SK-N-SH (cell line): ENCODE results near the gene CCS. TPM values are rescaled to one million over a fixed set of nuclear protein-coding genes. Genes with fewer than 3 reads are reported as not detected.

Experiments used
- CTCF ChIA-PET: fragments of 300-600, 350-600 bp; formaldehyde crosslinking; extraction: SDS; loops from one replicate; lab custom pipeline; 2021; lab: Yijun Ruan, JAX
- POLR2A ChIA-PET: fragments of 350-600 bp; sonication (Branson Sonifier 250); formaldehyde crosslinking; extraction: SDS; loops from one replicate; lab custom pipeline; 2020; ENCODE audit warnings: antibody characterized with exemption, inconsistent platforms; lab: Yijun Ruan, JAX
- DNase-seq: peaks from one replicate; pipeline ENCODE4 v3.0.0; 2012
- H2AFZ ChIP-seq: fragments of 200-600 bp; sonication (generic); 2 replicates; pipeline ENCODE4 v1.8.1; 2016; ENCODE audit warnings: antibody characterized with exemption, mild to moderate bottlenecking, low read depth
- H3F3A ChIP-seq: fragments of 200-600 bp; sonication (generic); replicated peaks from 2 replicates; pipeline ENCODE3; 2016; ENCODE audit warnings: antibody characterized with exemption, mild to moderate bottlenecking; ENCODE audit not compliant: insufficient read depth
- H3K27ac ChIP-seq, 2 experiments: fragments of 200-500 bp in 1 of 2; fragments of 200-600 bp in 1 of 2; sonication (Bioruptor generic) in 1 of 2; sonication (generic), shearing (Covaris generic) in 1 of 2; 2 replicates each; pipeline versions ENCODE4 v1.5.1 to v1.6.1; 2014 to 2016; ENCODE audit warnings: low read depth in 2 of 2, inconsistent platforms in 1 of 2, low read length in 1 of 2, mild to moderate bottlenecking in 1 of 2, mixed read lengths in 1 of 2
- H3K27me3 ChIP-seq: fragments of 200-600 bp; sonication (generic), shearing (Covaris generic); 2 replicates; pipeline ENCODE4 v1.6.1; 2016; ENCODE audit warnings: mixed run types; ENCODE audit not compliant: insufficient read depth
- H3K36me3 ChIP-seq, 2 experiments: fragments of 200-500 bp in 1 of 2; fragments of 200-600 bp in 1 of 2; sonication (Bioruptor generic) in 1 of 2; sonication (generic) in 1 of 2; replicated peaks in 1 of 2; 2 replicates each; pipeline versions ENCODE3 to v1.5.1; 2014 to 2016; ENCODE audit warnings: low read length in 1 of 2, mild to moderate bottlenecking in 1 of 2; ENCODE audit not compliant: insufficient read depth in 2 of 2, control insufficient read depth in 1 of 2
- H3K4me1 ChIP-seq, 2 experiments: fragments of 200-500 bp in 1 of 2; fragments of 200-600 bp in 1 of 2; sonication (Bioruptor generic) in 1 of 2; sonication (generic), shearing (Covaris generic) in 1 of 2; 2 replicates each; pipeline versions ENCODE4 v1.5.1 to v1.6.1; 2014 to 2016; ENCODE audit warnings: low read depth in 1 of 2, low read length in 1 of 2, mixed run types in 1 of 2; ENCODE audit not compliant: insufficient read depth in 2 of 2, control insufficient read depth in 1 of 2
- H3K4me2 ChIP-seq: fragments of 200-600 bp; sonication (generic), shearing (Covaris generic); 2 replicates; pipeline ENCODE4 v1.6.1; 2017; ENCODE audit warnings: mixed run types
- H3K4me3 ChIP-seq, 2 experiments: fragments of 200-500 bp in 1 of 2; fragments of 200-600 bp in 1 of 2; sonication (Bioruptor generic) in 1 of 2; sonication (generic), shearing (Covaris generic) in 1 of 2; 2 replicates each; pipeline versions ENCODE4 v1.5.1 to v1.8.1; 2014 to 2016; ENCODE audit warnings: low read depth in 2 of 2, inconsistent platforms in 1 of 2, low read length in 1 of 2, mild to moderate bottlenecking in 1 of 2, mixed read lengths in 1 of 2, moderate library complexity in 1 of 2
- H3K79me2 ChIP-seq: fragments of 200-600 bp; sonication (generic); 2 replicates; pipeline ENCODE4 v1.8.1; 2017; ENCODE audit warnings: mild to moderate bottlenecking; ENCODE audit not compliant: insufficient read depth
- H3K9ac ChIP-seq: fragments of 200-600 bp; sonication (generic); 2 replicates; pipeline ENCODE4 v1.6.1; 2017; ENCODE audit warnings: mixed run types
- H3K9me2 ChIP-seq: fragments of 200-600 bp; sonication (generic); 2 replicates; pipeline ENCODE4 v1.6.1; 2017; ENCODE audit warnings: mixed run types
- H3K9me3 ChIP-seq: fragments of 200-600 bp; sonication (generic); 2 replicates; pipeline ENCODE4 v1.6.1; 2017; ENCODE audit warnings: mixed run types, mild to moderate bottlenecking, moderate library complexity
- H4K20me1 ChIP-seq: fragments of 200-600 bp; sonication (generic); 2 replicates; pipeline ENCODE4 v1.6.1; 2017; ENCODE audit warnings: mild to moderate bottlenecking, mixed run types; ENCODE audit not compliant: insufficient read depth
- CHD2 ChIP-seq: fragments of 150-350 bp; IDR thresholded peaks from 2 replicates; pipeline ENCODE4 v1.6.1; 2018; ENCODE audit warnings: low read length; ENCODE audit not compliant: partially characterized antibody
- ELF1 ChIP-seq: IDR thresholded peaks from 2 replicates; pipeline ENCODE4 v1.4.0; 2012
- EP300 ChIP-seq, 2 experiments: IDR thresholded peaks; 2 replicates each; pipeline versions ENCODE4 v1.4.0 to v1.6.1; 2012; ENCODE audit warnings: borderline replicate concordance in 1 of 2, low read depth in 1 of 2, low read length in 1 of 2
- EZH2phosphoT487 ChIP-seq: fragments of 200-600 bp; sonication (generic); IDR thresholded peaks from 2 replicates; pipeline ENCODE4 v1.6.1; 2017; ENCODE audit warnings: low read depth, mixed run types, mild to moderate bottlenecking, antibody characterized with exemption, moderate library complexity, borderline replicate concordance
- FOXJ3 ChIP-seq: sonication (generic); formaldehyde crosslinking; IDR thresholded peaks from 2 replicates; pipeline ENCODE4 v1.5.1; 2020; ENCODE audit warnings: mild to moderate bottlenecking, missing genetic modification reagents
- GATA2 ChIP-seq: sonication (generic); formaldehyde crosslinking; IDR thresholded peaks from 2 replicates; pipeline ENCODE4 v1.5.0; 2020; ENCODE audit warnings: mild to moderate bottlenecking, missing genetic modification reagents
- JUND ChIP-seq: IDR thresholded peaks from 2 replicates; pipeline ENCODE4 v1.4.0; 2012
- MXI1 ChIP-seq: IDR thresholded peaks from 2 replicates; pipeline ENCODE4 v1.6.1; 2012; ENCODE audit warnings: mild to moderate bottlenecking, low read depth, low read length, improper control_type of control experiment
- NRF1 ChIP-seq: IDR thresholded peaks from 2 replicates; pipeline ENCODE4 v1.6.1; 2012; ENCODE audit warnings: low read depth, mild to moderate bottlenecking, low read length
- POLR2AphosphoS5 ChIP-seq: IDR thresholded peaks from 2 replicates; pipeline ENCODE4 v1.6.1; 2012; ENCODE audit warnings: low read depth, low read length
- RAD21 ChIP-seq: IDR thresholded peaks from 2 replicates; pipeline ENCODE4 v1.6.1; 2012; ENCODE audit warnings: mild to moderate bottlenecking, low read length
- RFX5 ChIP-seq: IDR thresholded peaks from 2 replicates; pipeline ENCODE4 v1.6.1; 2012; ENCODE audit warnings: mild to moderate bottlenecking, improper control_type of control experiment, low read length
- RXRA ChIP-seq: IDR thresholded peaks from 2 replicates; pipeline ENCODE4 v1.4.0; 2012; ENCODE audit warnings: low read depth, mild to moderate bottlenecking, borderline replicate concordance
- SIN3A ChIP-seq: IDR thresholded peaks from 2 replicates; pipeline ENCODE4 v1.6.1; 2012; ENCODE audit warnings: low read depth, mild to moderate bottlenecking, low read length, moderate library complexity, borderline replicate concordance
- TAF1 ChIP-seq: IDR thresholded peaks from 2 replicates; pipeline ENCODE4 v1.6.1; 2012; ENCODE audit warnings: low read depth, mild to moderate bottlenecking, low read length, moderate library complexity, borderline replicate concordance
- YY1 ChIP-seq: IDR thresholded peaks from 2 replicates; pipeline ENCODE4 v1.4.0; 2012; ENCODE audit warnings: low read depth, mild to moderate bottlenecking
- WGBS: methylation state at CpG from one replicate; pipeline ENCODE4 v1.1.6; 2017; ENCODE audit warnings: low lambda C conversion rate; 5-methylcytosine and 5-hydroxymethylcytosine counted together
- polyA plus RNA-seq, 3 experiments: library from polyadenylated mRNA; depleted of rRNA; stranded (reverse); fragments of >200 nt; gene quantifications; 2 replicates each; pipeline ENCODE4 v1.2.3, GENCODE V29; 2012
- TF ChIP-seq, protein P1 (sequence below): IDR thresholded peaks from 2 replicates; pipeline ENCODE4; 2012
- TF ChIP-seq, protein P2 (sequence below): IDR thresholded peaks from 2 replicates; pipeline ENCODE4 v1.6.1; 2012; ENCODE audit warnings: mild to moderate bottlenecking, low read depth, low read length, moderate library complexity
- TF ChIP-seq, protein P3 (sequence below): fragments of 150-350 bp; IDR thresholded peaks from 2 replicates; pipeline ENCODE4 v1.6.1; 2017; ENCODE audit warnings: antibody characterized with exemption, low read length, low read depth, borderline replicate concordance

The CCS gene
- polyA plus RNA-seq, 1 of the 3 experiments (the other 2 are of a cell fraction): 56.1 TPM

DNA sequence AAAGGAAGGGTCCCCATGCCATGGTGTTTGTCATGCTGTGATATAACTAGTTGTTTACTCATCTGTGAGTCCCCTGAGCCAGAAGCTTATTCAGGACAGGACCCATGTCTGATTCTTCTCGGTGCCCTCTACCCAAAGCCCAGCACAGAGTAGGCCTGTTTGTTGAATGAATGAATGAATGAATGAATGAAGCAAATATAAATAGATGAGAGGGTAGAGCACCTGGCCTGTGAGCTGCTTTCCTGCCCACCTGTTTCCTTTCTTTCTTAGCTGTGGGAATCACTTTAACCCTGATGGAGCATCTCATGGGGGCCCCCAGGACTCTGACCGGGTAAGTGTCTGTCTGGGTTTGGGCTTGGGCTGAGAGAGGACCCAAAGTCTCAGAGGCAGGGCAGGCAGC, 7.2 kb downstream of the CCS start:
- no peak for TF ChIP-seq EP300 (IDR thresholded peaks at IDR 0.05; ENCODE audit: borderline replicate concordance in 1 of 2, low read depth in 1 of 2, low read length in 1 of 2)
- TF ChIP-seq POLR2AphosphoS5: no peak
- TF ChIP-seq RAD21: no peak
- TF ChIP-seq MXI1: no peak
- no peak for TF ChIP-seq NRF1
- TF ChIP-seq, protein P1, sequence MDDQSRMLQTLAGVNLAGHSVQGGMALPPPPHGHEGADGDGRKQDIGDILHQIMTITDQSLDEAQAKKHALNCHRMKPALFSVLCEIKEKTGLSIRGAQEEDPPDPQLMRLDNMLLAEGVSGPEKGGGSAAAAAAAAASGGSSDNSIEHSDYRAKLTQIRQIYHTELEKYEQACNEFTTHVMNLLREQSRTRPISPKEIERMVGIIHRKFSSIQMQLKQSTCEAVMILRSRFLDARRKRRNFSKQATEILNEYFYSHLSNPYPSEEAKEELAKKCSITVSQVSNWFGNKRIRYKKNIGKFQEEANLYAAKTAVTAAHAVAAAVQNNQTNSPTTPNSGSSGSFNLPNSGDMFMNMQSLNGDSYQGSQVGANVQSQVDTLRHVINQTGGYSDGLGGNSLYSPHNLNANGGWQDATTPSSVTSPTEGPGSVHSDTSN: no peak
- no peak for TF ChIP-seq RFX5
- no peak for TF ChIP-seq JUND
- TF ChIP-seq SIN3A: no peak
- TF ChIP-seq ELF1: no peak
- TF ChIP-seq GATA2 (CRISPR knock-in tag): no peak
- TF ChIP-seq, protein P2, sequence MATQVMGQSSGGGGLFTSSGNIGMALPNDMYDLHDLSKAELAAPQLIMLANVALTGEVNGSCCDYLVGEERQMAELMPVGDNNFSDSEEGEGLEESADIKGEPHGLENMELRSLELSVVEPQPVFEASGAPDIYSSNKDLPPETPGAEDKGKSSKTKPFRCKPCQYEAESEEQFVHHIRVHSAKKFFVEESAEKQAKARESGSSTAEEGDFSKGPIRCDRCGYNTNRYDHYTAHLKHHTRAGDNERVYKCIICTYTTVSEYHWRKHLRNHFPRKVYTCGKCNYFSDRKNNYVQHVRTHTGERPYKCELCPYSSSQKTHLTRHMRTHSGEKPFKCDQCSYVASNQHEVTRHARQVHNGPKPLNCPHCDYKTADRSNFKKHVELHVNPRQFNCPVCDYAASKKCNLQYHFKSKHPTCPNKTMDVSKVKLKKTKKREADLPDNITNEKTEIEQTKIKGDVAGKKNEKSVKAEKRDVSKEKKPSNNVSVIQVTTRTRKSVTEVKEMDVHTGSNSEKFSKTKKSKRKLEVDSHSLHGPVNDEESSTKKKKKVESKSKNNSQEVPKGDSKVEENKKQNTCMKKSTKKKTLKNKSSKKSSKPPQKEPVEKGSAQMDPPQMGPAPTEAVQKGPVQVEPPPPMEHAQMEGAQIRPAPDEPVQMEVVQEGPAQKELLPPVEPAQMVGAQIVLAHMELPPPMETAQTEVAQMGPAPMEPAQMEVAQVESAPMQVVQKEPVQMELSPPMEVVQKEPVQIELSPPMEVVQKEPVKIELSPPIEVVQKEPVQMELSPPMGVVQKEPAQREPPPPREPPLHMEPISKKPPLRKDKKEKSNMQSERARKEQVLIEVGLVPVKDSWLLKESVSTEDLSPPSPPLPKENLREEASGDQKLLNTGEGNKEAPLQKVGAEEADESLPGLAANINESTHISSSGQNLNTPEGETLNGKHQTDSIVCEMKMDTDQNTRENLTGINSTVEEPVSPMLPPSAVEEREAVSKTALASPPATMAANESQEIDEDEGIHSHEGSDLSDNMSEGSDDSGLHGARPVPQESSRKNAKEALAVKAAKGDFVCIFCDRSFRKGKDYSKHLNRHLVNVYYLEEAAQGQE: no peak
- TF ChIP-seq, all 33 proteins: peak for 0
- peaks cover 7% of the 10 kb centered on the region for H3F3A ChIP-seq
- no peaks in the 10 kb centered on the region for H3K79me2 ChIP-seq
- no peak overlapping the region for H3K27ac ChIP-seq
- no peaks in the 10 kb centered on the region for H3K9me2 ChIP-seq
- DNase-seq: no peak
- H3K9me3 ChIP-seq: no peaks in the 10 kb centered on the region
- H2AFZ ChIP-seq: no peak overlapping the region
- no peaks in the 10 kb centered on the region for H3K27me3 ChIP-seq
- no peaks in the 10 kb centered on the region for H4K20me1 ChIP-seq
- peaks cover 5 to 18% of the 10 kb centered on the region in 2 experiments for H3K36me3 ChIP-seq
- no peak overlapping the region for H3K9ac ChIP-seq
- peaks cover 3 to 8% of the 10 kb centered on the region in 2 experiments; a peak in 1 of 4 replicates for H3K4me1 ChIP-seq
- 100% methylated on average over 2 of the region's 2 CpGs for WGBS
- ChIA-PET CTCF (interaction anchor here (1.4 kb wide), 1 partner anchor 78 kb away, joined by 3 read pairs; no protein-coding TSS in a partner anchor), POLR2A (no interaction called here)
- no peak overlapping the region for H3K4me2 ChIP-seq
- H3K4me3 ChIP-seq: no peak overlapping the region

DNA sequence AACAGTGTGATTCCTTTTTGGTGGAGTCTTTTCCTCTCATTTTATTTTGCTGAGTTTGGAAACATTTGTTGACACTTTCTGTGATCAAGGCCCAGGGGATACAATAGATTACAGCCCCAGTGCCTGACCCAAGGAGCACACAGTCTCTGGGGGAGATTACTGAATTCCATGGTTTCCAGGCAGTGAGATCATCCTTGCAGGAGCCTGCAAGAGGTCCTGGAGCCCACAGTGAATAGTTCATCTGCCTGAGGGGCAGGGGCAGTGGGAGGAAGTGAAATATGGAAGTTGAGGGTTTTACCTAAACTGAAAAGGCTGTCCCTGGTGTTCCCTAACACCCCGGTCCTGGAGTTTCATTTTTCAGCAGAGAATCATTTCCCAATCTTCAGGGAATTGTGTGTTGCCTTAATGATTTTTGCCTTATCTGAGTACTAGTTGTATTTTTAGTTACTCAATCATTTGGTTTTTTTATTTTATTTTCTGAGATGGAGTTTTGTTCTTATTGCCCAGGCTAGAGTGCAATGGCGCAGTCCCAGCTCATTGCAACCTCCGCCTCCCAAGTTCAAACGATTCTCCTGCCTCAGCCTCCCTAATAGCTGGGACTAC, 7.7 kb downstream of the CCS start:
- no peak for DNase-seq
- H2AFZ ChIP-seq: no peak overlapping the region
- TF ChIP-seq, protein P1: no peak
- TF ChIP-seq FOXJ3 (CRISPR knock-in tag) (no peak), CHD2 (no peak), POLR2AphosphoS5 (no peak), TAF1 (no peak), EZH2phosphoT487 (no peak), YY1 (no peak), RXRA (no peak)
- TF ChIP-seq, protein P3, sequence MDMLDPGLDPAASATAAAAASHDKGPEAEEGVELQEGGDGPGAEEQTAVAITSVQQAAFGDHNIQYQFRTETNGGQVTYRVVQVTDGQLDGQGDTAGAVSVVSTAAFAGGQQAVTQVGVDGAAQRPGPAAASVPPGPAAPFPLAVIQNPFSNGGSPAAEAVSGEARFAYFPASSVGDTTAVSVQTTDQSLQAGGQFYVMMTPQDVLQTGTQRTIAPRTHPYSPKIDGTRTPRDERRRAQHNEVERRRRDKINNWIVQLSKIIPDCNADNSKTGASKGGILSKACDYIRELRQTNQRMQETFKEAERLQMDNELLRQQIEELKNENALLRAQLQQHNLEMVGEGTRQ: no peak
- WGBS: 84% methylated on average over 4 of the region's 4 CpGs
- no peak overlapping the region for H3K27ac ChIP-seq
- no peak overlapping the region for H3K4me3 ChIP-seq
- ChIA-PET CTCF (interaction anchor here (1.4 to 1.5 kb wide), 2 partner anchors 8 to 78 kb away, joined by 3 read pairs; partner anchors contain the start of genes CCDC87 and CCS), POLR2A (no interaction called here)
- H3K9me3 ChIP-seq: no peaks in the 10 kb centered on the region
- H3K9ac ChIP-seq: no peak overlapping the region
- peaks cover 0 to 8% of the 10 kb centered on the region in 2 experiments; a peak in 1 of 4 replicates for H3K4me1 ChIP-seq
- H4K20me1 ChIP-seq: no peaks in the 10 kb centered on the region
- no peaks in the 10 kb centered on the region for H3K79me2 ChIP-seq
- no peaks in the 10 kb centered on the region for H3K27me3 ChIP-seq
- peaks cover 7% of the 10 kb centered on the region for H3F3A ChIP-seq
- H3K9me2 ChIP-seq: no peaks in the 10 kb centered on the region
- no peak overlapping the region for H3K4me2 ChIP-seq
- H3K36me3 ChIP-seq: peaks cover 5 to 20% of the 10 kb centered on the region in 2 experiments
